ENCODE data around the gene QSOX1. TPM values are rescaled to one million over a fixed set of nuclear protein-coding genes. Genes with fewer than 3 reads are reported as not detected.

The QSOX1 gene
- total and polyA plus RNA-seq, 2 donors = 9.1 to 48.2 TPM

DNA sequence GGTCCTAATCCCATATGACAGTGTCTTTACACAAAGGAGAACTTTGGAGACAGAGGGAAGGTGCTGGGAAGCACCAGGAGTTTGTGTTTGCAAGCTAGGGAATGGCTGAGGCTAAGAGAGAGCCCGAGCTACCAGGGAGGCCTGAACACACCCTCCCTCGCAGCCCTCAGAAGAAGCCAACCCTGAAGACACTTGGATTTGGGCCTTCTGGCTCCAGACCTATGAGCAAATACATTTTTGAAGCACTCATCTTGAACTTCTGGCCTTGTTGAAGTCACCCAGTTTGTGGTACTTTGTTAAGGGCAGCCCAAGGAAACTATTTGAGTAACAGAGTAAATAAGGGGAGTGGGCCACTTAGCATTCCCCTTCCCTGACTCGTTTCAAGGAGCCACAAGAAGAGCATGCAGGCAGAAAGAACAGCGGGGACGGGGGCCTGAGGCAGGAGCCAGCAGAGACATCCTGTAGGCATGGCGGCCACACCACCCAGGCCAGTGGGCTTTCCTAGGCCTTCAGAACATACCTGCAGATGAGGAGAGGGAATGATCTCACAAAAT lies 13.2 kb upstream of the QSOX1 start:
- H3K27me3 ChIP-seq (ENCODE audit: control insufficient read depth in 2 of 2, insufficient read depth in 1 of 2, low read length in 1 of 2) = no peaks in the 10 kb centered on the region
- H3K27ac ChIP-seq (ENCODE audit: low read depth in 1 of 2, low read length in 1 of 2) = no peak overlapping the region
- 93% methylated on average over 6 of the region's 6 CpGs for WGBS
- H3K4me1 ChIP-seq (ENCODE audit: control insufficient read depth in 2 of 2, insufficient read depth in 2 of 2, low read length in 2 of 2) = no peaks in the 10 kb centered on the region
- no peak overlapping the region for H3K4me3 ChIP-seq (ENCODE audit: low read length in 2 of 2)
- no peak for DNase-seq (ENCODE audit: low read depth in 6 of 9, low spot score in 9 of 9)
- H3K36me3 ChIP-seq (ENCODE audit: control insufficient read depth in 2 of 2, insufficient read depth in 2 of 2, low read length in 1 of 2) = no peaks in the 10 kb centered on the region
- H3K9me3 ChIP-seq (ENCODE audit: control insufficient read depth in 2 of 2, insufficient read depth in 1 of 2, low read length in 1 of 2) = no peaks in the 10 kb centered on the region

DNA sequence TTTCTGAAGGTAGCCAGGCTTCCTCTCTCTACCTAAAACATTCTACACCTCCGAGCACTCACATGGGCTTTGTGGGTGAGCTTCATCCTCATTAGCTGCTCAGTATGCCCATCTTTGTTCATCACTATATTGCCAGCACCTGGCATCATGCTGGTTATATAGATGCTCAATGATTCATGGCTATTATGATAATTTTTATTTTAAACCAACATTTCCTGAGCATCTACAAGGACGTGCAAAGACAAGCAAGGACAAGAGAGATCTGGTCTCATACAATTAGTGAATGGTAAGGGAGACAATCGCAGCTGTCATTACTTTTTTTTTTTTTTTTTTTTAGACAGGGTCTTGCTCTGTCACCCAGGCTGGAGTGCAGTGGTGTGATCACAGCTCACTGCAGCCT lies 11.3 kb upstream of the QSOX1 start:
- WGBS = 94% methylated on average over 3 of the region's 3 CpGs
- H3K9me3 ChIP-seq (ENCODE audit: control insufficient read depth in 2 of 2, insufficient read depth in 1 of 2, low read length in 1 of 2) = no peaks in the 10 kb centered on the region
- no peaks in the 10 kb centered on the region for H3K27me3 ChIP-seq (ENCODE audit: control insufficient read depth in 2 of 2, insufficient read depth in 1 of 2, low read length in 1 of 2)
- DNase-seq (ENCODE audit: low read depth in 6 of 9, low spot score in 9 of 9) = no peak
- no peak overlapping the region for H3K27ac ChIP-seq (ENCODE audit: low read depth in 1 of 2, low read length in 1 of 2)
- no peaks in the 10 kb centered on the region for H3K36me3 ChIP-seq (ENCODE audit: control insufficient read depth in 2 of 2, insufficient read depth in 2 of 2, low read length in 1 of 2)
- no peaks in the 10 kb centered on the region for H3K4me1 ChIP-seq (ENCODE audit: control insufficient read depth in 2 of 2, insufficient read depth in 2 of 2, low read length in 2 of 2)
- no peak overlapping the region for H3K4me3 ChIP-seq (ENCODE audit: low read length in 2 of 2)

DNA sequence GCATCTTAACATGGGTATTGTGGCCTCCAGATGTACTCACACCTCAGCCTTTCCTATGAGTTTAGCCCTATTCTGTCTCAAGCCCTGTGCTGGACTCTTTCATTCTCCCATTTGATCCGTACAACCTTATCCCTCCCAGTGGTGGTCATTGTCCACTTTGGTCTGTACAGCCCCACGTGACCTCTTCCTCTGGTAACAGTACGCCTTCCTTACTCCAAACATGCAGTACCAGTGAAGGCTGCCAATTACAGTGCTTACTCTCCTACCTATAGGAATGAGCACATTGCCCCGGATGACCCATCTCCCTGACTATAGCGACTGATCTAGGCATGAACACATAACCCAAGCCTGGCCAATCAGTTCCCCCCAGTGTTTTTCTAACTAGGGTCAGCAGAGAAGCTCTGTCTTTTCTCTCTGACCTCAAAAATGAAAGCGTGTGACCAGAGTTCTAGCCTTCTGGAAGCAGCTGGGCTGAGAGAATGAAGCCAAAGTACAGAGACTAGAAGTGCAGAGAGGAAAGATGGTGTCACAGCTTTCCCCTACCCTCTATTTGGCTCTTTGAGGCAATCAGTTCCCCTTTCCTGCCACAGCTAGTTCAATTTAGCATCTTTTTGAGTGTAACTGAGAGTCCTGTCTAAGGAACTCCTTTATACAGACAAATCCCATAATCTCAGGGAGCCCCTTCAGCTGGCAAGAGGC lies 9.9 kb upstream of the QSOX1 start:
- no peaks in the 10 kb centered on the region for H3K4me1 ChIP-seq (ENCODE audit: control insufficient read depth in 2 of 2, insufficient read depth in 2 of 2, low read length in 2 of 2)
- no peak overlapping the region for H3K27ac ChIP-seq (ENCODE audit: low read depth in 1 of 2, low read length in 1 of 2)
- H3K4me3 ChIP-seq (ENCODE audit: low read length in 2 of 2) = no peak overlapping the region
- H3K36me3 ChIP-seq (ENCODE audit: control insufficient read depth in 2 of 2, insufficient read depth in 2 of 2, low read length in 1 of 2) = no peaks in the 10 kb centered on the region
- no peaks in the 10 kb centered on the region for H3K27me3 ChIP-seq (ENCODE audit: control insufficient read depth in 2 of 2, insufficient read depth in 1 of 2, low read length in 1 of 2)
- H3K9me3 ChIP-seq (ENCODE audit: control insufficient read depth in 2 of 2, insufficient read depth in 1 of 2, low read length in 1 of 2) = no peaks in the 10 kb centered on the region
- 87% methylated on average over 6 of the region's 6 CpGs for WGBS
- DNase-seq (ENCODE audit: low read depth in 6 of 9, low spot score in 9 of 9) = no peak

DNA sequence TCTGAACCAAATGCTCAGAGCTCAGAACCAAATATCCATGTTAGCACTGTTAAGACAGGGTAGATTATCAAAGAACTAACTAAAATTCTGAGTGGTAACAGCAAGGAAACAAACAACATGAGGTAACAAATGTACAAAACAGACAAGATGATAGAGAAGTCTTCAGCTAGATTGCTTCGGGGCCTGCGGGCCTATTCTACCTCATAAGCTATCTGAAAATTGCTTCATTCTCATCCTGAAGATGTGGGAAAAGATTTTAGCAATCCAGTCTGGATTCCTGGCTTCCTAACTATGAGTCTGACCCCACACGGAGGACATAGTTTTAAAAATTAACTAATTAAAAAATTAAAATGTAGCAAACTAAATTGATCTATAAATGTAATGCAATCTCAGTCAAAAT lies 9.2 kb upstream of the QSOX1 start:
- no peaks in the 10 kb centered on the region for H3K9me3 ChIP-seq (ENCODE audit: control insufficient read depth in 2 of 2, insufficient read depth in 1 of 2, low read length in 1 of 2)
- H3K4me3 ChIP-seq (ENCODE audit: low read length in 2 of 2) = no peak overlapping the region
- H3K27me3 ChIP-seq (ENCODE audit: control insufficient read depth in 2 of 2, insufficient read depth in 1 of 2, low read length in 1 of 2) = no peaks in the 10 kb centered on the region
- H3K4me1 ChIP-seq (ENCODE audit: control insufficient read depth in 2 of 2, insufficient read depth in 2 of 2, low read length in 2 of 2) = no peaks in the 10 kb centered on the region
- H3K27ac ChIP-seq (ENCODE audit: low read depth in 1 of 2, low read length in 1 of 2) = no peak overlapping the region
- WGBS = 95% methylated on average over 3 of the region's 3 CpGs
- no peaks in the 10 kb centered on the region for H3K36me3 ChIP-seq (ENCODE audit: control insufficient read depth in 2 of 2, insufficient read depth in 2 of 2, low read length in 1 of 2)
- DNase-seq (ENCODE audit: low read depth in 6 of 9, low spot score in 9 of 9) = no peak

DNA sequence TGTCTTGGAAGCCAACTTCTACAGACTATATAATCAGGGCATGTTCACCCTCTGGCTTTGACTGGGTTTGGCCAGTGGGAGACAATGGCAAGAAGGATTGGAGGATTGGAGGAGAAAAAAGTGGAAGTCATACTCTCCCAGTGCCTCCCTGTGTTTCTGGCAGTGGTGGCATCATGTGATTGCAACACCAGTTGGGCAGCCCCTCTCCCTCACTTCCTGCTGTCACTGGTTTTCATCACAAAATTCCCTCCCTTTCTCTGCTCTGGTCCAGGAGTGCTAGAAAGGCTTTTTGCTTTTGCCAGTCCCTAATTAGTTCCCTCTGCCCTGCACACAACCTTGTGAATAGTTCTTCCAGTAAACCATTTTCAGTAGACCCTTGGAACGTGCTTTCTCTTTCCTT lies 3.7 kb upstream of the QSOX1 start:
- 94% methylated on average over 1 of the region's 1 CpG for WGBS
- Histone ChIP-seq H3K36me3 (ENCODE audit: control insufficient read depth in 2 of 2, insufficient read depth in 2 of 2, low read length in 1 of 2) (no peaks in the 10 kb centered on the region), H3K27ac (ENCODE audit: low read depth in 1 of 2, low read length in 1 of 2) (no peak overlapping the region), H3K27me3 (ENCODE audit: control insufficient read depth in 2 of 2, insufficient read depth in 1 of 2, low read length in 1 of 2) (peaks cover 0 to 4% of the 10 kb centered on the region in 2 donors), H3K4me3 (ENCODE audit: low read length in 2 of 2) (no peak overlapping the region), H3K4me1 (ENCODE audit: control insufficient read depth in 2 of 2, insufficient read depth in 2 of 2, low read length in 2 of 2) (peaks cover 6 to 15% of the 10 kb centered on the region in 2 donors), H3K9me3 (ENCODE audit: control insufficient read depth in 2 of 2, insufficient read depth in 1 of 2, low read length in 1 of 2) (no peaks in the 10 kb centered on the region)
- no peak for DNase-seq (ENCODE audit: low read depth in 6 of 9, low spot score in 9 of 9)

DNA sequence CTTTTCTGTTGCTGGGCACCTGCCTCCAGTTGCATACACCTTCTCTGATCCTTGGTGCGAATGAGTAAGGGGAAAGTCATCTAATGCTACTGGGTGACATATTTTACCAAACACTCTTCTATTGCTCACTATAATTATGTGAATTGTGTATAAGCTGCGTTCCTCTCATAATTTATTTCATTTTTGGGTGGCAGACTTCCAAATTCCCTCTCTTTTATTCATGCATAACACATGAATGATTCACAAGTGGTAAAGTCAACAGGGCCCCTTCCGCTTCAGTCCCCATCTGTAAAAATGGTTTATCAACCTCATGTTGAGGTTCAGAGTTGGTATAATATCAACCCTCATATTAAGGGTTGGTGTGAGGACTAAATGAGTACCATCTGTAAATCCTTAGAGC lies 3.2 kb upstream of the QSOX1 start:
- no peak overlapping the region for H3K4me3 ChIP-seq (ENCODE audit: low read length in 2 of 2)
- 91% methylated on average over 3 of the region's 3 CpGs for WGBS
- peaks cover 6 to 17% of the 10 kb centered on the region in 2 donors for H3K4me1 ChIP-seq (ENCODE audit: control insufficient read depth in 2 of 2, insufficient read depth in 2 of 2, low read length in 2 of 2)
- no peak for DNase-seq (ENCODE audit: low read depth in 6 of 9, low spot score in 9 of 9)
- H3K27ac ChIP-seq (ENCODE audit: low read depth in 1 of 2, low read length in 1 of 2) = no peak overlapping the region
- H3K9me3 ChIP-seq (ENCODE audit: control insufficient read depth in 2 of 2, insufficient read depth in 1 of 2, low read length in 1 of 2) = no peaks in the 10 kb centered on the region
- H3K36me3 ChIP-seq (ENCODE audit: control insufficient read depth in 2 of 2, insufficient read depth in 2 of 2, low read length in 1 of 2) = no peaks in the 10 kb centered on the region
- peaks cover 0 to 4% of the 10 kb centered on the region in 2 donors for H3K27me3 ChIP-seq (ENCODE audit: control insufficient read depth in 2 of 2, insufficient read depth in 1 of 2, low read length in 1 of 2)

DNA sequence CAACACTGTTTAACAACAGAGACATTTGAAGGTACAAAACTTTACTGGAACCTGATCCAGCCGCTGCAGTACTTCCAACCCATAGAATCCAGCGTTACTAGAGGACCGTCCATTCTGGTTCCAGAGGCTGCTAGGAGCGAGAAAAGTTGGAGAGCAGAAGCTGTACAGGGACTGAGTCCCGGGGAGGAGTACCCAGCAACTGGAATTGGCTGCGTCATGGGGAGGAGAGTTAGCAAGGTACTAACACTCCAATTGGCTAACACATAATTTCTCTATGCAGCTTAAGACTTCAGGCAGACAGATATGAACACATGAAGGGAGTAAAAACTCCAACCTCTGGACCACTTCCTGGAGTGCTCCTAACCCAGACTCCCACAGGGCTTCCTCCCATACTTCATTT lies 2.1 kb upstream of the QSOX1 start:
- no peak for DNase-seq (ENCODE audit: low read depth in 6 of 9, low spot score in 9 of 9)
- 98% methylated on average over 6 of the region's 6 CpGs for whole genome bisulfite sequencing
- H3K4me3 ChIP-seq (ENCODE audit: low read length in 2 of 2) = no peak overlapping the region

DNA sequence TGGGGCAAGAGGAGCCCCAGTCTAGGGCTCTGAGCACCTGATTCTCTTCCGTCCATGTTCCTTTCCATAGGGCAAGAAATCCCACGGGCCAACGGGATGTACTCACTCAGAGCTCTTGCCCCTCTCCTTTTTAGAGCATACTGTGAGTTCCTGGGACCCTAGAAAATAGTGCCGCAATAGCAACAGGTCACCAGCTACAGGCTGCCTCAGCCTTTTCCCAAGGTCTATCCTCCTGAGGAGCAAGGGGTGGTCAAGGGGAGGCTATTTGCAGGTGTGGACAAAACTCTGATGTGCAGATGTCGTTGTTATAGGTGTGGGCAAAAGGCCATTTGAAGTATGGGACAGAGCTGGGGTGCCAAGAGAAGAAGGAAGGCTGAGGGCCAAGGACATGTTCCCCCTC lies 1.6 kb upstream of the QSOX1 start:
- Histone ChIP-seq H3K27me3 (ENCODE audit: control insufficient read depth in 2 of 2, insufficient read depth in 1 of 2, low read length in 1 of 2) (peaks cover 0 to 4% of the 10 kb centered on the region in 2 donors), H3K4me3 (ENCODE audit: low read length in 2 of 2) (no peak overlapping the region), H3K9me3 (ENCODE audit: control insufficient read depth in 2 of 2, insufficient read depth in 1 of 2, low read length in 1 of 2) (no peaks in the 10 kb centered on the region), H3K36me3 (ENCODE audit: control insufficient read depth in 2 of 2, insufficient read depth in 2 of 2, low read length in 1 of 2) (no peaks in the 10 kb centered on the region), H3K4me1 (ENCODE audit: control insufficient read depth in 2 of 2, insufficient read depth in 2 of 2, low read length in 2 of 2) (peaks cover 6 to 17% of the 10 kb centered on the region in 2 donors), H3K27ac (ENCODE audit: low read depth in 1 of 2, low read length in 1 of 2) (no peak overlapping the region)
- WGBS = 92% methylated on average over 5 of the region's 5 CpGs
- no peak for DNase-seq (ENCODE audit: low read depth in 6 of 9, low spot score in 9 of 9)

More for the DNA sequence above, 2.1 kb upstream of the QSOX1 start:
- H3K36me3 ChIP-seq (ENCODE audit: control insufficient read depth in 2 of 2, insufficient read depth in 2 of 2, low read length in 1 of 2) = no peaks in the 10 kb centered on the region
- no peaks in the 10 kb centered on the region for H3K9me3 ChIP-seq (ENCODE audit: control insufficient read depth in 2 of 2, insufficient read depth in 1 of 2, low read length in 1 of 2)
- no peak overlapping the region for H3K27ac ChIP-seq (ENCODE audit: low read depth in 1 of 2, low read length in 1 of 2)
- peaks cover 0 to 4% of the 10 kb centered on the region in 2 donors for H3K27me3 ChIP-seq (ENCODE audit: control insufficient read depth in 2 of 2, insufficient read depth in 1 of 2, low read length in 1 of 2)
- H3K4me1 ChIP-seq (ENCODE audit: control insufficient read depth in 2 of 2, insufficient read depth in 2 of 2, low read length in 2 of 2) = peaks cover 6 to 17% of the 10 kb centered on the region in 2 donors

DNA sequence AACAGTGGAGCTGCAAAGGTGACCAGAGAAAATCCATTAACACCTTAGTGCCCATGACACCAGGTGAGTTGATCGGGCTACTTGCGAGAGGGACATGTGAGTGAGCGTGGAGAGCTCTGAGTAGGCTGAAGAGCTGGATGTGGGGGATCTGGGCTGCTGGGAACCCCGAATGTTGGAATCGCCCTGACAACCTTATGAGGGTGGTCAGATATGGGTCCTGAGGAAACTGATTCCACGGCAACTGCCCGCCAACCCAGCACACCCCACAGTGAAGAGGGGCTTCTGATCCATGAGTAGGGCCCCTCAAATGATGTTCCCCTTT lies 705 bp upstream of the QSOX1 start:
- DNase-seq (ENCODE audit: low read depth in 6 of 9, low spot score in 9 of 9) = no peak
- Histone ChIP-seq H3K27ac (ENCODE audit: low read depth in 1 of 2, low read length in 1 of 2) (peak overlapping the region; percentile 33 to 69), H3K36me3 (ENCODE audit: control insufficient read depth in 2 of 2, insufficient read depth in 2 of 2, low read length in 1 of 2) (no peaks in the 10 kb centered on the region), H3K9me3 (ENCODE audit: control insufficient read depth in 2 of 2, insufficient read depth in 1 of 2, low read length in 1 of 2) (no peaks in the 10 kb centered on the region), H3K4me3 (ENCODE audit: low read length in 2 of 2) (peak overlapping the region; percentile 81 to 83), H3K27me3 (ENCODE audit: control insufficient read depth in 2 of 2, insufficient read depth in 1 of 2, low read length in 1 of 2) (peaks cover 0 to 4% of the 10 kb centered on the region in 2 donors), H3K4me1 (ENCODE audit: control insufficient read depth in 2 of 2, insufficient read depth in 2 of 2, low read length in 2 of 2) (peaks cover 6 to 17% of the 10 kb centered on the region in 2 donors)
- 21% methylated on average over 7 of the region's 7 CpGs for WGBS

All from thymus (tissue), 11 donors.